Mammary epithelial cell (primary cell): Measurements from ENCODE around the gene ABTB2.

Experiments used
- CTCF ChIP-seq, 2 donors: IDR thresholded peaks in 1 of 2; conservative IDR thresholded peaks in 1 of 2; 2 replicates each; pipeline ENCODE4 v1.5.1; 2011 to 2012; ENCODE audit warnings: inconsistent platforms in 2 of 2, low read length in 2 of 2, mild to moderate bottlenecking in 2 of 2, control low read depth in 1 of 2, low read depth in 1 of 2; ENCODE audit not compliant: insufficient read depth in 1 of 2; ENCODE audit errors: extremely low read depth in 1 of 2
- EZH2 ChIP-seq: IDR thresholded peaks from 2 replicates; pipeline ENCODE4 v1.6.1; 2012; ENCODE audit warnings: low read length, inconsistent platforms, borderline replicate concordance

GRCh38 chr11:34224434-34224966 lies 133.3 kb downstream of the ABTB2 start:
- TF ChIP-seq CTCF (conservative IDR thresholded peaks at IDR 0.05 in 1 of 2, IDR thresholded peaks at IDR 0.05 in 1 of 2; ENCODE audit: extremely low read depth in 1 of 2, insufficient read depth in 1 of 2, low read depth in 1 of 2, low read length in 2 of 2) (no peak), EZH2 (no peak)
